Liver (tissue), 9 donors: ENCODE data around the gene RNF34. TPM values are rescaled to one million over a fixed set of nuclear protein-coding genes. Genes with fewer than 3 reads are reported as not detected.

Experiments used
- DNase-seq: peaks from one replicate; pipeline ENCODE4 v3.0.0-alpha.2; 2017; ENCODE audit warnings: low spot score
- H3K27ac ChIP-seq, 2 donors: one replicate each; pipeline ENCODE4 v1.7.0; 2013; ENCODE audit warnings: inconsistent platforms in 2 of 2, low read length in 2 of 2, control low read depth in 1 of 2, low read depth in 1 of 2, mild to moderate bottlenecking in 1 of 2
- H3K27me3 ChIP-seq, 4 donors: one replicate each; pipeline versions ENCODE4 v1.6.1 to v1.7.0; 2013; ENCODE audit warnings: low read length in 3 of 4, inconsistent platforms in 1 of 4, mild to moderate bottlenecking in 1 of 4, moderate library complexity in 1 of 4; ENCODE audit not compliant: control insufficient read depth in 4 of 4, insufficient read depth in 4 of 4
- H3K36me3 ChIP-seq, 4 donors: one replicate each; pipeline versions ENCODE4 v1.6.1 to v1.7.0; 2013; ENCODE audit warnings: low read length in 3 of 4, mild to moderate bottlenecking in 3 of 4, low read depth in 1 of 4, moderate library complexity in 1 of 4; ENCODE audit not compliant: control insufficient read depth in 4 of 4, insufficient read depth in 3 of 4
- H3K4me1 ChIP-seq, 4 donors: one replicate each; pipeline versions ENCODE4 v1.6.1 to v1.7.0; 2013; ENCODE audit warnings: low read length in 3 of 4, mild to moderate bottlenecking in 3 of 4, moderate library complexity in 1 of 4; ENCODE audit not compliant: control insufficient read depth in 4 of 4, insufficient read depth in 4 of 4
- H3K4me3 ChIP-seq, 3 donors: one replicate each; pipeline versions ENCODE4 v1.6.1 to v1.7.0; 2013; ENCODE audit warnings: low read length in 3 of 3, control low read depth in 1 of 3, low read depth in 1 of 3, mild to moderate bottlenecking in 1 of 3
- H3K9ac ChIP-seq, 2 donors: one replicate each; pipeline ENCODE4 v1.7.0; 2013; ENCODE audit warnings: low read length in 2 of 2, mild to moderate bottlenecking in 2 of 2, moderate library complexity in 2 of 2, control low read depth in 1 of 2, low read depth in 1 of 2
- H3K9me3 ChIP-seq, 4 donors: one replicate each; pipeline versions ENCODE4 v1.6.1 to v1.7.0; 2013; ENCODE audit warnings: low read length in 3 of 4; ENCODE audit not compliant: control insufficient read depth in 4 of 4
- ATF3 ChIP-seq: IDR thresholded peaks from 2 replicates; pipeline ENCODE4 v1.6.1; 2016; ENCODE audit warnings: antibody characterized with exemption
- EGR1 ChIP-seq, 2 donors: IDR thresholded peaks; 2 replicates each; pipeline ENCODE4 v1.6.1; 2016 to 2018; ENCODE audit warnings: antibody characterized with exemption in 2 of 2, low read depth in 2 of 2
- FOXA2 ChIP-seq: IDR thresholded peaks from 2 replicates; pipeline ENCODE4 v1.6.1; 2016; ENCODE audit warnings: antibody characterized with exemption
- GABPA ChIP-seq, 2 donors: IDR thresholded peaks in 1 of 2; conservative IDR thresholded peaks in 1 of 2; 2 replicates each; pipeline ENCODE4 v1.6.1; 2016; ENCODE audit warnings: antibody characterized with exemption in 2 of 2, mild to moderate bottlenecking in 1 of 2, moderate library complexity in 1 of 2
- HNF4A ChIP-seq, 2 donors: conservative IDR thresholded peaks; 2 replicates each; pipeline ENCODE4 v1.6.1; 2016; ENCODE audit warnings: antibody characterized with exemption in 2 of 2, mild to moderate bottlenecking in 2 of 2
- JUND ChIP-seq, 2 donors: IDR thresholded peaks; 2 replicates each; pipeline ENCODE4 v1.6.1; 2016; ENCODE audit warnings: antibody characterized with exemption in 2 of 2
- MAX ChIP-seq: IDR thresholded peaks from 2 replicates; pipeline ENCODE4 v1.6.1; 2016; ENCODE audit warnings: antibody characterized with exemption
- NR2F2 ChIP-seq: IDR thresholded peaks from 2 replicates; pipeline ENCODE4 v1.6.1; 2016; ENCODE audit warnings: antibody characterized with exemption
- RAD21 ChIP-seq, 2 donors: IDR thresholded peaks; 2 replicates each; pipeline ENCODE4 v1.6.1; 2016; ENCODE audit warnings: antibody characterized with exemption in 2 of 2, mild to moderate bottlenecking in 2 of 2
- REST ChIP-seq: IDR thresholded peaks from 2 replicates; pipeline ENCODE4 v1.6.1; 2016; ENCODE audit warnings: antibody characterized with exemption, mild to moderate bottlenecking
- RXRA ChIP-seq, 2 donors: IDR thresholded peaks; 2 replicates each; pipeline ENCODE4 v1.6.1; 2017 to 2018; ENCODE audit warnings: antibody characterized with exemption in 2 of 2, mild to moderate bottlenecking in 1 of 2
- SP1 ChIP-seq: IDR thresholded peaks from 2 replicates; pipeline ENCODE4 v1.6.1; 2018; ENCODE audit warnings: antibody characterized with exemption, mild to moderate bottlenecking
- TAF1 ChIP-seq: conservative IDR thresholded peaks from 2 replicates; pipeline ENCODE4 v1.6.1; 2016; ENCODE audit warnings: antibody characterized with exemption, mild to moderate bottlenecking
- YY1 ChIP-seq: IDR thresholded peaks from 2 replicates; pipeline ENCODE4 v1.6.1; 2016; ENCODE audit warnings: antibody characterized with exemption, mild to moderate bottlenecking
- ZBTB33 ChIP-seq: IDR thresholded peaks from 2 replicates; pipeline ENCODE4 v1.6.1; 2016; ENCODE audit warnings: antibody characterized with exemption
- WGBS: extraction: QIAGEN DNeasy Blood & Tissue Kit; methylation state at CpG from one replicate; pipeline ENCODE4 v1.1.7; 2013; 5-methylcytosine and 5-hydroxymethylcytosine counted together
- polyA plus RNA-seq, 2 donors: library from polyadenylated mRNA; stranded (reverse) in 1 of 2; unstranded in 1 of 2; fragments of 200-250 nt in 1 of 2; fragments of >200 nt in 1 of 2; fragmentation: Nextera tagmentation in 1 of 2; extraction: Ambion mirVana in 1 of 2; gene quantifications; one replicate each; pipeline versions ENCODE4 v1.2.1 to v1.2.3, GENCODE V29; 2013 to 2015
- total RNA-seq, 2 donors: library from RNA; depleted of rRNA; stranded (reverse); fragments of >200 nt; gene quantifications; one replicate each; pipeline ENCODE4 v1.2.3, GENCODE V29; 2014
- donor health status: healthy.
- donor health status: healthy.
- donor health status: healthy.
- donor health status: healthy.
- donor health status: healthy.

The RNF34 gene
- 10 to 100 TPM; 22.3 to 27.7 TPM for total RNA-seq
- 10 to 100 TPM in 1 of 2 donors, 1 to 10 TPM in 1; 9.5 to 13.5 TPM for polyA plus RNA-seq

GRCh38 chr12:121399391-121400331 is at the start of gene RNF34:
Gene RNF34 (plus strand): TSS chr12:121400118. CDS start chr12:121400213, 95 bp downstream.
- H3K27ac ChIP-seq: peak within 1 kb of the TSS; percentile 86 to 90
- under 1% methylated on average over 77 of the region's 77 CpGs for WGBS
- peaks cover 0 to 3% (median 2%) of the 10 kb centered on the region in 4 donors for H3K36me3 ChIP-seq
- DNase-seq: peak; percentile 98
- no peaks in the 10 kb centered on the region for H3K9me3 ChIP-seq
- peak within 1 kb of the TSS; percentile 82 to 84 for H3K9ac ChIP-seq
- TF ChIP-seq ATF3: no peak
- TF ChIP-seq NR2F2: peak; percentile 63
- peak; percentile 90 for TF ChIP-seq REST
- TF ChIP-seq YY1: peak; percentile 88
- TF ChIP-seq RAD21 (IDR thresholded peaks at IDR 0.05): peak; percentile 47 to 53
- TF ChIP-seq HNF4A (conservative IDR thresholded peaks at IDR 0.05): peak; percentile 8 to 31
- TF ChIP-seq TAF1: peak; percentile 96
- peak; percentile 36 to 41 for TF ChIP-seq RXRA (IDR thresholded peaks at IDR 0.05)
- TF ChIP-seq EGR1 (IDR thresholded peaks at IDR 0.05; ENCODE audit: low read depth in 2 of 2): peak in 1 of 2 donors; percentile 69
- peak in 1 of 2 donors; percentile 84 for TF ChIP-seq GABPA (IDR thresholded peaks at IDR 0.05 in 1 of 2, conservative IDR thresholded peaks at IDR 0.05 in 1 of 2)
- TF ChIP-seq FOXA2: no peak
- TF ChIP-seq SP1: peak; percentile 96
- TF ChIP-seq ZBTB33: peak; percentile 54
- TF ChIP-seq MAX: peak; percentile 64
- TF ChIP-seq JUND (IDR thresholded peaks at IDR 0.05): no peak
- H3K4me3 ChIP-seq: peak within 1 kb of the TSS; percentile 86 to 99 (median 95)
- peaks cover 2 to 20% (median 16%) of the 10 kb centered on the region in 4 donors for H3K4me1 ChIP-seq
- H3K27me3 ChIP-seq: no peaks in the 10 kb centered on the region
